HepG2 (cell line): ENCODE data around the gene PPP1R3C. TPM values are rescaled to one million over a fixed set of nuclear protein-coding genes. Genes with fewer than 3 reads are reported as not detected.
A peak's percentile ranks its signal among the peaks of the same experiment; 100 is the strongest.

Source experiments
- ATAC-seq: fragments of 200-7000 bp; cut with Tn5 transposase; 3 replicates; pipeline ENCODE4 v1.9.1; 2020; ENCODE audit warnings: mild to moderate bottlenecking, moderate library complexity
- Bru-seq: library from RNA; stranded (reverse); fragments of 400-500 nt; gene quantifications from one replicate; lab custom pipeline; 2021; lab: Mats Ljungman, UMichigan
- BruChase-seq, 2 experiments: library from RNA; stranded (reverse); fragments of 400-500 nt; gene quantifications; one replicate each; lab custom pipeline; 2021; lab: Mats Ljungman, UMichigan
- BruUV-seq: library from RNA; stranded (reverse); fragments of 400-500 nt; replicated peaks from 2 replicates; lab custom pipeline; 2021; lab: Mats Ljungman, UMichigan
- CTCF ChIA-PET: fragments of 300-600 bp; formaldehyde crosslinking; extraction: SDS; loops from one replicate; lab custom pipeline; 2021; ENCODE audit warnings: low total read pairs, inconsistent platforms, low intra/inter-chr PET ratio; lab: Yijun Ruan, JAX
- POLR2A ChIA-PET: fragments of 350-600 bp; sonication (Branson Sonifier 250); formaldehyde crosslinking; loops from one replicate; lab custom pipeline; 2020; ENCODE audit warnings: antibody characterized with exemption, inconsistent platforms; lab: Yijun Ruan, JAX
- DNase-seq: peaks from one replicate; pipeline ENCODE4 v3.0.0-alpha.2; 2015; ENCODE audit warnings: low spot score
- FAIRE-seq: peaks from 3 replicates; lab custom pipeline; 2011; peaks lifted over from hg19 to GRCh38; lab: Jason Lieb, UNC
- H2AFZ ChIP-seq: one replicate; pipeline ENCODE4 v1.6.1; 2011; ENCODE audit warnings: low read length, inconsistent platforms
- H3K27ac ChIP-seq: fragments of 300-600 bp; 3 replicates; pipeline ENCODE4 v1.8.0; 2011; ENCODE audit warnings: mixed run types, mild to moderate bottlenecking, mixed read lengths, low read length, inconsistent platforms; ENCODE audit not compliant: insufficient read depth; ENCODE audit errors: extremely low read length
- H3K27me3 ChIP-seq, 2 experiments: fragments of 200-600 bp in 1 of 2; 2 replicates in 1 of 2; 3 replicates in 1 of 2; pipeline versions ENCODE4 v1.6.0 to v1.8.0; 2011; ENCODE audit warnings: low read length in 2 of 2, mild to moderate bottlenecking in 2 of 2, moderate library complexity in 2 of 2, inconsistent platforms in 1 of 2; ENCODE audit not compliant: insufficient read depth in 2 of 2, control insufficient read depth in 1 of 2
- H3K36me3 ChIP-seq, 2 experiments: fragments of 200-600 bp in 1 of 2; replicated peaks in 1 of 2; 2 replicates in 1 of 2; 3 replicates in 1 of 2; pipeline versions ENCODE4 v1.5.1 to v1.8.0; 2011; ENCODE audit warnings: low read length in 2 of 2, inconsistent platforms in 1 of 2; ENCODE audit not compliant: insufficient read depth in 2 of 2, control insufficient read depth in 1 of 2
- H3K4me1 ChIP-seq: 2 replicates; pipeline ENCODE4 v1.5.1; 2012; ENCODE audit warnings: low read length, inconsistent platforms; ENCODE audit not compliant: insufficient read depth
- H3K4me2 ChIP-seq: 2 replicates; pipeline ENCODE4 v1.6.0; 2011; ENCODE audit warnings: low read depth, low read length, inconsistent platforms
- H3K4me3 ChIP-seq, 3 experiments: fragments of 200-600 bp in 1 of 3; sonication (generic), shearing (Covaris generic) in 1 of 3; replicated peaks in 1 of 3; 2 replicates each; pipeline ENCODE4 v1.5.1; 2011 to 2016; ENCODE audit warnings: low read length in 3 of 3, inconsistent platforms in 2 of 3, low read depth in 2 of 3, mild to moderate bottlenecking in 2 of 3, control low read depth in 1 of 3, mixed read lengths in 1 of 3; ENCODE audit not compliant: insufficient read depth in 1 of 3
- H3K79me2 ChIP-seq: one replicate; pipeline ENCODE4 v1.6.1; 2011; ENCODE audit warnings: low read length, inconsistent platforms; ENCODE audit not compliant: insufficient read depth
- H3K9ac ChIP-seq: 2 replicates; pipeline ENCODE4 v1.6.0; 2011; ENCODE audit warnings: mild to moderate bottlenecking, low read depth, low read length, inconsistent platforms; ENCODE audit not compliant: insufficient read depth
- H3K9me3 ChIP-seq: 2 replicates; pipeline ENCODE4 v1.5.1; 2012; ENCODE audit warnings: mild to moderate bottlenecking, low read length
- H4K20me1 ChIP-seq: 2 replicates; pipeline ENCODE4 v1.6.0; 2011; ENCODE audit warnings: inconsistent platforms, mild to moderate bottlenecking, low read length, moderate library complexity; ENCODE audit not compliant: insufficient read depth
- GLMP ChIP-seq: sonication (generic); formaldehyde crosslinking; IDR thresholded peaks from 2 replicates; pipeline ENCODE4 v1.9.0; 2021; ENCODE audit warnings: missing genetic modification reagents, mild to moderate bottlenecking, borderline replicate concordance
- SNAPC4 ChIP-seq: sonication (generic); formaldehyde crosslinking; IDR thresholded peaks from 2 replicates; pipeline ENCODE4 v1.4.0; 2020; ENCODE audit warnings: mild to moderate bottlenecking, missing genetic modification reagents
- TIGD3 ChIP-seq: sonication (generic); formaldehyde crosslinking; IDR thresholded peaks from 2 replicates; pipeline ENCODE4 v1.5.1; 2020; ENCODE audit warnings: mild to moderate bottlenecking, missing genetic modification reagents, borderline replicate concordance
- ZNF275 ChIP-seq: sonication (generic); formaldehyde crosslinking; IDR thresholded peaks from 2 replicates; pipeline ENCODE4 v1.8.0; 2022; ENCODE audit warnings: missing genetic modification reagents, mild to moderate bottlenecking, inconsistent platforms, borderline replicate concordance
- WGBS: methylation state at CpG from one replicate; pipeline ENCODE4 v1.1.6; 2017; ENCODE audit warnings: low lambda C conversion rate; 5-methylcytosine and 5-hydroxymethylcytosine counted together
- in situ Hi-C: cut with HindIII; loops from 2 replicates; pipeline ENCODE4 v1.10.0; 2017; ENCODE audit warnings: low pct_unique_long_range_greater_than_20kb; ENCODE audit not compliant: extremely low pct_ligation_motif_present
- intact Hi-C: fragments of 100-400 bp; cut with micrococcal nuclease; formaldehyde crosslinking; loops from one replicate; pipeline ENCODE4 v1.10.0; 2022; ENCODE audit not compliant: unreplicated experiment
- long read RNA-seq, 2 experiments: library from RNA in 1 of 2; library from polyadenylated mRNA in 1 of 2; stranded (forward) in 1 of 2; unstranded in 1 of 2; transcript quantifications; one replicate each; pipeline ENCODE4 v2.0.0, GENCODE V29; 2019 to 2022
- polyA minus RNA-seq, 3 experiments: library from RNA; depleted of rRNA, polyadenylated mRNA; stranded (reverse); fragments of >200 nt; gene quantifications; 2 replicates each; pipeline ENCODE4 v1.2.3, GENCODE V29; 2011; ENCODE audit warnings: low replicate concordance in 1 of 3
- polyA plus RNA-seq, 8 experiments: library from polyadenylated mRNA; depleted of rRNA in 3 of 8; stranded (reverse) in 7 of 8; unstranded in 1 of 8; fragments of >200 nt; fragmentation: Illumina TruSeq in 4 of 8; extraction: Trizol in 4 of 8; gene quantifications; 2 replicates each; pipeline versions ENCODE4 v1.2.1 to v1.2.3, GENCODE V29; 2011 to 2016; ENCODE audit warnings: low read depth in 4 of 8, missing spikeins in 1 of 8, mixed read lengths in 1 of 8; ENCODE audit not compliant: insufficient read depth in 1 of 8
- total RNA-seq, 5 experiments: library from RNA; depleted of rRNA; stranded (reverse); fragments of >200 nt; fragmentation: Illumina TruSeq; extraction: Trizol; gene quantifications; 2 replicates each; pipeline ENCODE4 v1.2.3, GENCODE V29; 2016; ENCODE audit warnings: low read depth in 1 of 5

The PPP1R3C gene
- total RNA-seq (2016; rRNA removed; fragmentation: Illumina TruSeq; extraction: Trizol) (14.8 and 18.7 TPM in 2 replicates), polyA plus RNA-seq (2011; rRNA removed) (11.4 and 13.3 TPM in 2 replicates), polyA minus RNA-seq (2011; rRNA and poly(A)+ RNA removed; ENCODE audit: low replicate concordance) (13.9 and 20.0 TPM in 2 replicates), Bru-seq, nascent RNA (percentile 81 among the genes with signal in this experiment), BruChase-seq, experiment 1, labeled RNA remaining after a 6-hour chase (percentile 53 among the genes with signal in this experiment), BruChase-seq, experiment 2, labeled RNA remaining after a 2-hour chase (percentile 69 among the genes with signal in this experiment)
- 2.8 and 3.5 TPM in 2 replicates for total RNA-seq (2016; cell fraction: cytosol; rRNA removed; fragmentation: Illumina TruSeq; extraction: Trizol; ENCODE audit: low read depth)
- 13.6 and 18.6 TPM in 2 replicates for total RNA-seq (2016; cell fraction: insoluble cytoplasmic fraction; rRNA removed; fragmentation: Illumina TruSeq; extraction: Trizol)
- 8.0 and 9.5 TPM in 2 replicates for total RNA-seq (2016; cell fraction: membrane; rRNA removed; fragmentation: Illumina TruSeq; extraction: Trizol)
- 7.0 and 7.1 TPM in 2 replicates for total RNA-seq (2016; cell fraction: nucleus; rRNA removed; fragmentation: Illumina TruSeq; extraction: Trizol)
- 6.3 and 10.7 TPM in 2 replicates for polyA plus RNA-seq (2011; cell fraction: cytosol; rRNA removed)
- 5.5 and 7.0 TPM in 2 replicates for polyA plus RNA-seq (2011; cell fraction: nucleus; rRNA removed)
- 13.0 and 17.4 TPM in 2 replicates for polyA plus RNA-seq (2012)
- polyA plus RNA-seq (2016; cell fraction: cytosol; fragmentation: Illumina TruSeq; extraction: Trizol; ENCODE audit: low read depth) = 0.78 and 0.98 TPM in 2 replicates
- 13.2 and 13.9 TPM in 2 replicates for polyA plus RNA-seq (2016; cell fraction: insoluble cytoplasmic fraction; fragmentation: Illumina TruSeq; extraction: Trizol; ENCODE audit: low read depth)
- 2.4 and 2.7 TPM in 2 replicates for polyA plus RNA-seq (2016; cell fraction: membrane; fragmentation: Illumina TruSeq; extraction: Trizol; ENCODE audit: low read depth)
- polyA plus RNA-seq (2016; cell fraction: nucleus; fragmentation: Illumina TruSeq; extraction: Trizol; ENCODE audit: insufficient read depth, low read depth) = 6.2 and 6.4 TPM in 2 replicates
- 16.0 and 20.2 TPM in 2 replicates for polyA minus RNA-seq (2011; cell fraction: cytosol; rRNA and poly(A)+ RNA removed)
- polyA minus RNA-seq (2011; cell fraction: nucleus; rRNA and poly(A)+ RNA removed) = 21.6 and 26.9 TPM in 2 replicates
- long read RNA-seq, experiment 1, transcript PPP1R3C-201 (2 exons, 2,524 nt) = major isoform, 9 of 10 reads
- long read RNA-seq, experiment 1, partial matches to known transcripts = 1 of 10 reads
- long read RNA-seq, experiment 1, other reads (novel, unspliced or antisense) = 0 of 10 reads
- long read RNA-seq, experiment 2, transcript PPP1R3C-201 (2 exons, 2,524 nt) = major isoform, 9 of 18 reads
- long read RNA-seq, experiment 2, partial matches to known transcripts = 0 of 18 reads
- long read RNA-seq, experiment 2, other reads (novel, unspliced or antisense) = 9 of 18 reads

GRCh38 chr10:91632671-91633550 is at the start of gene PPP1R3C:
TSS of gene PPP1R3C (minus strand) at chr10:91633071. CDS start at chr10:91632969, 102 bp downstream.
- H3K79me2 ChIP-seq = peaks cover 32% of the 10 kb centered on the region
- intact Hi-C loops (loop anchor here (1.0 kb wide), 1 partner anchor 77 kb away; no protein-coding TSS in a partner anchor), in situ Hi-C loops (loop anchor here (5.0 to 25.0 kb wide), 3 partner anchors 76 to 246 kb away; no protein-coding TSS in a partner anchor)
- no peaks in the 10 kb centered on the region for H3K9me3 ChIP-seq
- peaks cover 62% of the 10 kb centered on the region for H3K4me1 ChIP-seq
- peak within 1 kb of the TSS; percentile 96 for H3K4me2 ChIP-seq
- BruUV-seq = no TSS peak
- H2AFZ ChIP-seq = peak within 1 kb of the TSS; percentile 59
- POLR2A ChIA-PET = interaction anchor here (0.6 to 2.9 kb wide), 21 partner anchors 9 to 1989 kb away, joined by 3 to 35 read pairs (median 6); partner anchors contain the start of genes BTAF1 and TNKS2
- under 1% methylated on average over 18 of the region's 61 CpGs for WGBS
- DNase-seq (peak; percentile 87), ATAC-seq (peak; percentile 98), FAIRE-seq (peak; percentile 18)
- H4K20me1 ChIP-seq = no peaks in the 10 kb centered on the region; the same call in none of the 2 replicates
- peak within 1 kb of the TSS; percentile 76 for H3K27ac ChIP-seq
- peaks cover 9 to 21% of the 10 kb centered on the region in 2 experiments; a peak in 4 of 5 replicates for H3K36me3 ChIP-seq
- no peaks in the 10 kb centered on the region for H3K27me3 ChIP-seq
- H3K9ac ChIP-seq = peak within 1 kb of the TSS; percentile 81
- peak within 1 kb of the TSS; percentile 69 to 87 (median 87) for H3K4me3 ChIP-seq
- CTCF ChIA-PET = interaction anchor here (0.7 to 1.0 kb wide), 2 partner anchors 81 to 140 kb away, joined by 3 to 5 read pairs; no protein-coding TSS in a partner anchor
- TF ChIP-seq SNAPC4 (CRISPR knock-in tag) (peak; percentile 67; the same call in 1 of the 2 replicates), GLMP (0 out of 2 replicates have a peak, but pooled peaks have one; percentile 66), TIGD3 (CRISPR knock-in tag) (peak; percentile 89; the same call in 1 of the 2 replicates), ZNF275 (CRISPR knock-in tag) (0 out of 2 replicates have a peak, but pooled peaks have one; percentile 68)
